Measurements from ENCODE around the gene GALNT10.

GRCh38 chr5:154325566-154325965, 135.0 kb downstream of the GALNT10 start:
- no peak for TF ChIP-seq CTCF (IDR thresholded peaks at IDR 0.05)
- no peak for TF ChIP-seq POLR2A (IDR thresholded peaks at IDR 0.05; ENCODE audit: low read depth)
- TF ChIP-seq POLR2AphosphoS5 (IDR thresholded peaks at IDR 0.05), result no peak

All from esophagus muscularis mucosa (tissue), 3 donors.